LNCaP clone FGC (cell line): ENCODE data around the gene DPH3.

Source experiments
- DNase-seq: peaks from one replicate; pipeline ENCODE4 v3.0.0-alpha.2; 2011; ENCODE audit warnings: low read depth
- H3K4me3 ChIP-seq: 2 replicates; pipeline ENCODE4 v1.5.1; 2011; ENCODE audit warnings: mild to moderate bottlenecking, low read depth, low read length, control low read depth
- CTCF ChIP-seq: IDR thresholded peaks from 2 replicates; pipeline ENCODE4 v1.5.1; 2012; ENCODE audit warnings: mild to moderate bottlenecking; ENCODE audit not compliant: control insufficient read depth, insufficient read depth; ENCODE audit errors: extremely low read depth

DPH3 gene

GRCh38 chr3:16305111-16305541 is 40.4 kb upstream of the DPH3 start:
- DNase-seq: no peak
- no peak for TF ChIP-seq CTCF
- H3K4me3 ChIP-seq: no peak overlapping the region

- DNase-seq: no peak
- H3K4me3 ChIP-seq: no peak overlapping the region
- no peak for TF ChIP-seq CTCF
Observed at GRCh38 chr3:16304061-16305010, 39.6 kb upstream of the DPH3 start.

GRCh38 chr3:16303037-16303575 is 38.4 kb upstream of the DPH3 start:
- no peak for DNase-seq
- no peak for TF ChIP-seq CTCF
- H3K4me3 ChIP-seq: no peak overlapping the region

- no peak for DNase-seq
- no peak for TF ChIP-seq CTCF
- H3K4me3 ChIP-seq: no peak overlapping the region
Observed at GRCh38 chr3:16302082-16302631, 37.4 kb upstream of the DPH3 start.

GRCh38 chr3:16301507-16301906 is 36.8 kb upstream of the DPH3 start:
- no peak for TF ChIP-seq CTCF
- no peak overlapping the region for H3K4me3 ChIP-seq

GRCh38 chr3:16300881-16301359 is 36.2 kb upstream of the DPH3 start:
- H3K4me3 ChIP-seq: no peak overlapping the region
- no peak for DNase-seq
- TF ChIP-seq CTCF: no peak

More at GRCh38 chr3:16301507-16301906, 36.8 kb upstream of the DPH3 start:
- no peak for DNase-seq
